ENCODE measurements around the gene CLEC2B. TPM values are rescaled to one million over a fixed set of nuclear protein-coding genes. Genes with fewer than 3 reads are reported as not detected.

Gene CLEC2B
- total RNA-seq, result 10 to 100 TPM in 2 of 5 donors, 1 to 10 TPM in 1, under 1 TPM in 2; 0.87 to 30.1 (median 1.2) TPM
- polyA plus RNA-seq, result 10 to 100 TPM in 2 of 3 donors, 1 to 10 TPM in 1; 8.6 to 10.8 (median 10.7) TPM
- long read RNA-seq, donor 1, partial matches to known transcripts, result 0 of 1 reads
- long read RNA-seq, donor 1, other reads (novel, unspliced or antisense), result 0 of 1 reads
- long read RNA-seq, donor 2, partial matches to known transcripts, result 0 of 2 reads
- long read RNA-seq, donor 2, other reads (novel, unspliced or antisense), result 0 of 2 reads
- long read RNA-seq, donor 3, partial matches to known transcripts, result 0 of 1 reads
- long read RNA-seq, donor 3, other reads (novel, unspliced or antisense), result 0 of 1 reads
- long read RNA-seq, donor 4, partial matches to known transcripts, result 0 of 1 reads
- long read RNA-seq, donor 4, other reads (novel, unspliced or antisense), result 0 of 1 reads
- long read RNA-seq, donor 5, transcript CLEC2B-201 (5 exons, 1,700 nt), result major isoform, 5 of 6 reads
- long read RNA-seq, donor 5, partial matches to known transcripts, result 0 of 6 reads
- long read RNA-seq, donor 5, other reads (novel, unspliced or antisense), result 0 of 6 reads
- long read RNA-seq, donor 6, transcript CLEC2B-201 (5 exons, 1,700 nt), result major isoform, 6 of 6 reads
- long read RNA-seq, donor 6, partial matches to known transcripts, result 0 of 6 reads
- long read RNA-seq, donor 6, other reads (novel, unspliced or antisense), result 0 of 6 reads
- long read RNA-seq, donor 7, partial matches to known transcripts, result 0 of 2 reads
- long read RNA-seq, donor 7, other reads (novel, unspliced or antisense), result 0 of 2 reads
- long read RNA-seq, donor 8, transcript CLEC2B-201 (5 exons, 1,700 nt), result major isoform, 7 of 7 reads
- long read RNA-seq, donor 8, partial matches to known transcripts, result 0 of 7 reads
- long read RNA-seq, donor 8, other reads (novel, unspliced or antisense), result 0 of 7 reads
- long read RNA-seq, donor 9, transcript CLEC2B-201 (5 exons, 1,700 nt), result major isoform, 5 of 7 reads
- long read RNA-seq, donor 9, partial matches to known transcripts, result 0 of 7 reads
- long read RNA-seq, donor 9, other reads (novel, unspliced or antisense), result 0 of 7 reads
- long read RNA-seq, donor 10, partial matches to known transcripts, result 0 of 2 reads
- long read RNA-seq, donor 10, other reads (novel, unspliced or antisense), result 0 of 2 reads

DNA sequence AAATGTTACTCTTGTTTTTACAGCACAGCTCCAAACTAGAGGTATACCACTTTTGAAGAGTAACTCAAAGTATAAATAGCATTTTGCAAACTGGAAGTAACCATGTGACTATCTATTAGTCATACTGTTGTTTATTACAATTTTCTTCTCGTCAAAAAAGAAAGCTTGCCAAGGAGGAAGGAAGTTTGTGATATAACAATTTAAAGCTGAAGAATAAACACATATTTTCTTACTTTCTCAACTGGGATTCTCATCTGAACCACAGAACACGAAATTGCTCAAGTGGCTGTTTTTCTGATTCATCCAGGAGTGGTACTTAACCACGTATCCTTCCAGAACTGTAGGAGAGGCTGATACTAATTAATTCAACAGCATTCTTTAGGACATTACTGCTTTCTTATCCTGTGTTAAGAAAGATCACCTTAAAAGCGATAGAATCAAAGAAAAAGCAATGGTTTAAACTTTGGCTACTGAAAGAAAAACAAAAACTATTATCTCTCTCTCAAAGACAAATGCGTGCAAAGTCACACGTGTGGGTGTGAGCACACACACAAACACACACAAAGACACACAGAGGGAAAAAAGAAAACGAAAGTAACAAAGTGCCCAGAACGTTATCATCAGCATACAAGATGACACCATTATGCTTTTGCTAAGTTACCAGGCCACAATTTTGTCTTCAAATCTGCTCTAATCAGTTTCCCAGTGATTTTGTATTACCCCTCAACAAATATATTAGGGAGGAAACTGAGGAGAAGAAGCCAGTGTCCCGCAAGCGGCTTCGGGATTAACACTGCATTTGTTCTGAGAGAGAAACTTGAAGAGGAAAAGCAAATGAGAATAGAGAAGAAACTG is at the start of gene CLEC2B:
Gene CLEC2B, minus strand, starts transcription at position 48 of the 855 bp plus-strand sequence.
- intact Hi-C loops (cut with DNase I; ENCODE audit: low total_unique reads), result no loop called here
- DNase-seq, result peak in 1 of 2 donors; percentile 75
- peak in 1 of 4 donors; percentile 31 for TF ChIP-seq POLR2A (IDR thresholded peaks at IDR 0.05)
- peak; percentile 19 to 66 (median 52) for TF ChIP-seq POLR2AphosphoS5 (IDR thresholded peaks at IDR 0.05)
- TF ChIP-seq, protein P1, sequence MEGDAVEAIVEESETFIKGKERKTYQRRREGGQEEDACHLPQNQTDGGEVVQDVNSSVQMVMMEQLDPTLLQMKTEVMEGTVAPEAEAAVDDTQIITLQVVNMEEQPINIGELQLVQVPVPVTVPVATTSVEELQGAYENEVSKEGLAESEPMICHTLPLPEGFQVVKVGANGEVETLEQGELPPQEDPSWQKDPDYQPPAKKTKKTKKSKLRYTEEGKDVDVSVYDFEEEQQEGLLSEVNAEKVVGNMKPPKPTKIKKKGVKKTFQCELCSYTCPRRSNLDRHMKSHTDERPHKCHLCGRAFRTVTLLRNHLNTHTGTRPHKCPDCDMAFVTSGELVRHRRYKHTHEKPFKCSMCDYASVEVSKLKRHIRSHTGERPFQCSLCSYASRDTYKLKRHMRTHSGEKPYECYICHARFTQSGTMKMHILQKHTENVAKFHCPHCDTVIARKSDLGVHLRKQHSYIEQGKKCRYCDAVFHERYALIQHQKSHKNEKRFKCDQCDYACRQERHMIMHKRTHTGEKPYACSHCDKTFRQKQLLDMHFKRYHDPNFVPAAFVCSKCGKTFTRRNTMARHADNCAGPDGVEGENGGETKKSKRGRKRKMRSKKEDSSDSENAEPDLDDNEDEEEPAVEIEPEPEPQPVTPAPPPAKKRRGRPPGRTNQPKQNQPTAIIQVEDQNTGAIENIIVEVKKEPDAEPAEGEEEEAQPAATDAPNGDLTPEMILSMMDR (IDR thresholded peaks at IDR 0.05), result no peak
- Histone ChIP-seq H3K9me3 (no peaks in the 10 kb centered on the region), H3K27me3 (no peaks in the 10 kb centered on the region), H3K4me3 (peak within 1 kb of the TSS; percentile 38 to 46 (median 40)), H3K4me1 (peaks cover 0 to 5% (median 0%) of the 10 kb centered on the region in 4 donors), H3K27ac (peak within 1 kb of the TSS; percentile 65 to 85 (median 83)), H3K36me3 (no peaks in the 10 kb centered on the region)
- WGBS, 5 donors, result 3 to 8% (median 6%) methylated on average over 11 of the region's 11 CpGs

DNA sequence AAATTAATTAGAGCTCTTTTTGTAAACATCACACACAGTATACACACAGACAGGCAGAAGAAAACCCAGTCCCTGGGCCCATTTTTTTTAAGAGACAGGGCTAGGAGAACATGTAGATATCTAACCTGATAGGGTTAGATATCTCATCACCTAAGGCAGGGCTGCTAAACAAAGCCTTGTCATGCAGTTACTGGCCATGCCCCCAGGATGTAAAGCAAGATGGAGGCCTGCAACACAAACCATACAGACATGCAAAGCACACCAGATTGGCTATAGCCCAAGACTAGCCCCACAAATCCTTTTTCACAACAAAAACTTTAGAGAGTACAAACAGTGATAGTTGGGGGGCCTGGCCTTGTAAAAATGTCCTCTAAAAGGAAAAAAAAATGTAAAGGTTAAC is 42.6 kb upstream of the CLEC2B start:
- TF ChIP-seq EP300 (IDR thresholded peaks at IDR 0.05) (no peak), POLR2A (IDR thresholded peaks at IDR 0.05) (no peak), POLR2AphosphoS5 (IDR thresholded peaks at IDR 0.05) (no peak)
- TF ChIP-seq, protein P1 (IDR thresholded peaks at IDR 0.05), result no peak
- intact Hi-C loops (cut with DNase I; ENCODE audit: low total_unique reads), result no loop called here
- no peaks in the 10 kb centered on the region for H3K4me1 ChIP-seq
- no peak for DNase-seq
- no peak overlapping the region for H3K4me3 ChIP-seq
- no peaks in the 10 kb centered on the region for H3K27me3 ChIP-seq
- H3K36me3 ChIP-seq, result no peaks in the 10 kb centered on the region
- peaks cover 16 to 33% (median 26%) of the 10 kb centered on the region in 4 donors for H3K9me3 ChIP-seq
- H3K27ac ChIP-seq, result no peak overlapping the region

DNA sequence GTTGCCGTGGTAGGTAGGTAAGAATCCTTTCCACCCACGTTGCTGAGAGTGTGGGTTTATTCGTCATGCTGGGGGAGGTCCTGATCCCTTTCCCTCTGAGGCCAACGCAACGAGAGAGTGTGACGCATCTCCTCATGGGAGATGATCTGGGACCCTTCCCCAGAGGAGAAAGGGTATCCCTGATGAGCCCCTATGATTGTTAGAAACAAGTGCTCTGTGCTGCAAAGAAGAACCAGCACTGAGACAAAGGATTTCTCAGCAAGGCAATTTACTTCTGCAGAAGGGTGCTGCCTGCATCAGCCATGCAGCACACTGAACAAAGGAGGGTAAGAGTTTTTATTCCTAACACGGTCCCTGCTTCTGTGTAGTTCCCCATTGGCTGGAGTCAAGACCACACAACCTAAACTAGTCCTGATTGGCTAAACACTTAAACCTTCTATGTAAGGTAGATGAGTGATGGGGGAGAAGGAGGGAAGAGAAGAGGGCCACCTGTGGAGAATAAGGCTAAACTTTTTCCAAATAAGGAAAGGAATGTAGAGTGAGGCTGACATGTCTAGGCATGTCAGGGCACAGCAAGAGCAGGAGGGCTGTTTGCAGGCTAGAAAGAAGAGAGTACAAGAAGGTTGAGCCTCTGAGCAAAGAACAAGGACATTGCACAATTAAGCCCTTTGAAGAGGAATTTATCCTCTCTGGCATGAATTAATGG is 41.7 kb upstream of the CLEC2B start:
- peaks cover 16 to 33% (median 26%) of the 10 kb centered on the region in 4 donors for H3K9me3 ChIP-seq
- H3K4me3 ChIP-seq, result no peak overlapping the region
- no peak for TF ChIP-seq POLR2A (IDR thresholded peaks at IDR 0.05)
- TF ChIP-seq, protein P1 (IDR thresholded peaks at IDR 0.05), result no peak
- TF ChIP-seq EP300 (IDR thresholded peaks at IDR 0.05), result no peak
- no peak for TF ChIP-seq POLR2AphosphoS5 (IDR thresholded peaks at IDR 0.05)
- 75 to 87% (median 83%) methylated on average over 7 of the region's 7 CpGs for WGBS, 5 donors
- intact Hi-C loops (cut with DNase I; ENCODE audit: low total_unique reads), result no loop called here
- H3K4me1 ChIP-seq, result no peaks in the 10 kb centered on the region
- no peak overlapping the region for H3K27ac ChIP-seq
- no peak for DNase-seq
- H3K36me3 ChIP-seq, result no peaks in the 10 kb centered on the region
- no peaks in the 10 kb centered on the region for H3K27me3 ChIP-seq
